GM18907 (cell line): Measurements from ENCODE around the gene TENM4.

ENCODE experiments used
- ATAC-seq: cut with Tn5 transposase; IDR thresholded peaks from one replicate; pipeline ENCODE4 v1.9.1; 2021; ENCODE audit warnings: mild to moderate bottlenecking, moderate library complexity; ENCODE audit not compliant: unreplicated experiment

TENM4 gene

GRCh38 chr11:79069504-79069903 is 371.3 kb downstream of the TENM4 start:
- no peak for ATAC-seq

DNA sequence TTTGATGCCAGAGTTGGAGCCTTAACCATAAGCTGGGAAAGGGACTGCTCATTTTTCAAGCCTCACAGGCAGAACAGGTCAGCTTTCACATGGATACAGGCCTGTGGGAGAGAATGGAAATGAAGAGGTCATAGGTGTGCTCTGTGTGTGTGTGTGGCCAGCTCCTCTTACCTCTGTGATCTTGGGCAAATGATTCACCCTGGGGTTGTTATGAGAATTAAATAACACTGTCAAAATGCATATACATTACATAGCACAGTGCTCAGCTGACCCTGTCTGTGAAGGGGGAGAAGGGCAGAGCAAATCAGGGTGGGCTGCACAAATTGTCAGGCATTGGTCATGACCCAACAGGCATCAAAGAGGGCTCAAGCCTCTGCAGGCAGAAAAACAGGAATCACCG is 372.5 kb downstream of the TENM4 start:
- no peak for ATAC-seq

GRCh38 chr11:79067352-79067679 is 373.5 kb downstream of the TENM4 start:
- ATAC-seq, result no peak

DNA sequence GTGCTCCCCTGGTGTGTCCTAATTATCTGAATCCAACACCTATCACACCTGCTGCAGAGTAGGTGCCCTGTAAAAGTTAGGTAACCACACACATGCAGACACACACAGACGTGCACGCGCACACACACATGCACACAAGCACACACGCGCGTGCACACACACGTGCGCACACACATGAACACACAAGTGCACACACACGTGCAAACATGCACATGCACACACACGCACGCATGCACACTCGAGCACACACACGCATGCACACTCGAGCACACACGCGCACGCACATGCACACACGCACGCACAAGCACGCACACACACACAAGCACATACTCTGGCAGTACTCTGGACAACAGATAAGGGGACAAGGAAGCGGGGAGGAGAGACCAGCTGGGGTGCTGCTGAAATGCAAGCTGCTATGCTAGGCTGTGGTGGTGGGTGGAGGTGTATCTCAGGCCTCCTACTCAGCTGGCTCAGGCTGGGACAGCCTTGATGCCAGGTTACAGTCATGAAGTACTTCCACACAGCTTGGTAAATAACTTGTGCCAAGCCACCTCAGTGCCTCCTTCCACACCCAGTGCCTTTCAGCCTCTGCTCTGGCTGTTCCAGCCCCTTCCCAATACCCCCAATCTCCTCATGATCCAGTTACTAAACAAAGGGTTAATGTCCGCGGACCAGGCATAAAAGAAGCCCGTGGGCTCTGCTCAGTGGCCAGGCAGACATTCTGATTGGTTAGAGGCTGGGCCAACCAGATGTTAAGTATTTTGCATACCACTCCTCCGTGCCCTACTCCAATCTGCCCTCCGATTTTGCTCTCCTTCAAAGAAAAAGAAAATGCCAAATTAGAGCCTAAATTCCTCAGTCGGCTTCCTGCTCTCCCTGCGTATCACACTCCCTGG is 374.1 kb downstream of the TENM4 start:
- ATAC-seq, result no peak

DNA sequence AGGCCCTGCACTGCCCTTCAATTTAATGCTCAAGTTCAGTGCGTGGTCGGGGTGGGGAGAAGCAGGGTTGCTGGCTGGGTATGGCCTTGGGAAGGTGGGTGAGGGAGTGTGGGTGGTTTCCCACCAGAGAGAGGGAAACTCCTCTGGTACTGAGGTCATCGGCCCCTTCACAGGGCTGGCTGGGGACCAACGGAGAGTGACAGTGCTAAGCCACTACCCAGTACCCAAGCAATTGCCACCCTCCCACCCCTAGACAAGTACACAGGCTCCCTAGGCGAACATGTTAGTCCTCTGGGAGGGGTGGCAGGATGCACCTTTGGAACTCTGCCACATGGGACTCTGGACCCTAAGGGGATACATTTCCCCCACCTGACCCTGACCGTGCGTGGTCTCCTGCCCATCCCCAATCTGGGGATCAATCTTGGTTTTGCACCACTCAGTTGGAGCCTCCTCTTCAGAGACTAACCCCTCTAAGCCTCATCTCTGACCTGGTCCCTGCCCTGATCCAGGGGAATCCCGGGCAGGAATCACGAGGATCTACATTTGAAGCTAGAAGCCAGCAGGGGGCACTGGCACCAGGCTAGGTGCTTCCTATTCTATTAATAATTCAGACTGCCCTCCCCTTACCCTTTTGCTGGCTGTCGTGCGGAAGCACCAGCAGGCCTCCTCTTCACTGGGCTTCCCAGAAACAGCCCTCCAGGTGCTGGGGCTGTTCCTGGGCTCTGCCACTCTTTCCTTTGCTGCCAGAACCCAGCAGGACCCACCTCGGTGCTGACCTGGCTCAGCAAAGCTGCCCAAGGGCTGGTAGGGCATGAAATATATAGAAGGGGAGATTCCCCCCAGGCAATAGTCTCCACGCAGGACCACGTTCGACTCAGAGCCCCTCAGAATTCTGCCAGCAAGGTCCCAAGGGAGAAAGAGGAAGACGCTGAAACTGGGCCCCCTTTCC is 377.7 kb downstream of the TENM4 start:
- ATAC-seq, result peak; percentile 55

GRCh38 chr11:79060081-79060953 is 380.5 kb downstream of the TENM4 start:
- no peak for ATAC-seq

GRCh38 chr11:79059141-79059540 is 381.7 kb downstream of the TENM4 start:
- ATAC-seq, result no peak

DNA sequence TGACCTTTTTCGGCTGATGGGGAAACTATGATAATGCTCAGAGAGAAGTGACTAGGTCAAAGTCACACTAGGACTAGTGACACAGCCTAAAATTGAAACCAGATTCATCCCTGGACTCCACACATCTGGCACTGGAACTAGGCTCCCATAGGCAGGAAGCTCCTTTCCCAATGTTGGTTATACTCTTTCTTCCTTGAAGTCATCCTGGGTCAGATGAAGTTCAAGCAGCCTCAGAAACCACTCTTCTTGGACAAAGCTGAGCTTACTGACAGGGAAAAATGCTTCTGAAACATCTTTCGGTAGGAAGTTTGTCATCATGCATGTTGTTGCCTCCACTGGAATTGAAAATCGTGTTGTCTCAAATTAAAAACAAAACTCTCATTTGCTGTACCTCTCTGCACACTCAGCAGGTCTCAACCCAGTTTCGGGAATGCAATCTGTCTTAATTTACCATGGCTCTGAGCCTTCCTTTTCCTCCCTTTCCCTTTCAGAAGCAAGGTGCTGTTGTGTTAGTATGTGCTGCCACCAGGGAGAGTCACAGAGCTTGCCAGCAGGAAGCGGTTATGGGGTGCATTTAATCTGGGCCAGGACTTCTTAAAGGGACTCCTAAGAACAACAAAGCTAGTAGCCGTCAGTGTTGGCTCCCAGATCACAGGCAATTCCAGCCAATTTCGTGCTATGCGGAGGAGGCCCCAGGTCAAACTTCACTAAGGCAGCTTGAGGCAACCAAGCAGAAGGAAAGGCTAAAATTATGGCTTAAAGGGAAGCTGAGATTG is 384.8 kb downstream of the TENM4 start:
- ATAC-seq, result no peak

DNA sequence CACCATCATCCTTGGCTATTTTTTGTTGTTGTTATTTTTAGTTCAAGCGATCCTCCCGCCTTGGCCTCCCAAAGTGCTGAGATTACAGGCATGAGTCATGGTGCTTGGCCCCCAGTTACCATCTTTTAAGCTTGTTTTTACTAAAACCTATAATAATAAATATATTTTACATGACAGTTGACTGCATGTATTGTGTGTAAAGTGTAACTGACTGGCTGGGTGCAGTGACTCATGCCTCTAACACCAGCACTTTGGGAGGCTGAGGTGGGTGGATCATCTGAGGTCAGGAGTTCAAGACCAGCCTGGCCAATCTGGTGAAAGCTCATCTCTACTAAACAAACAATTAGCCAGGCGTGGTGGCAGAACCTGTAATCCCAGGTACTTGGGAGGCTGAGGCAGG is 386.2 kb downstream of the TENM4 start:
- ATAC-seq, result no peak

- no peak for ATAC-seq
Observed at GRCh38 chr11:79052544-79052943, 388.3 kb downstream of the TENM4 start.

DNA sequence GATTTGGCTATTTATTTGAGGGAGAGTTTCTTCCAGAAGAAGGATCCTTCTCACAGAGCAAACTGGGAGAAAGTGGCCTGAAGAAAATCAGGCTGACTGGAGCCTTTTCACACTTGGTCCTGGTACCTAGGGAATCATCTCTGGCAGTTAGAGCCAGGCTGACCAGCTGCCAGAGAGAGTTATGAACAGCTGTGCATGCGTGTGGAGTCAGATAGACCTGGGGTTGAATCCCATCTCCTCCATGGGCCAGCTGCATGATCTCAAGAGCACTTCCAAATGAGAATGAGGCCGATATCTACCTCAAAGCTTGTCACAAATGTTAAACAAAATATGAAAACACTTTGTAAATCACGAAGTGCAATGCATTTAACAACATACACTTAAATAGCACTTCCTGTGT is 390.0 kb downstream of the TENM4 start:
- ATAC-seq, result no peak

DNA sequence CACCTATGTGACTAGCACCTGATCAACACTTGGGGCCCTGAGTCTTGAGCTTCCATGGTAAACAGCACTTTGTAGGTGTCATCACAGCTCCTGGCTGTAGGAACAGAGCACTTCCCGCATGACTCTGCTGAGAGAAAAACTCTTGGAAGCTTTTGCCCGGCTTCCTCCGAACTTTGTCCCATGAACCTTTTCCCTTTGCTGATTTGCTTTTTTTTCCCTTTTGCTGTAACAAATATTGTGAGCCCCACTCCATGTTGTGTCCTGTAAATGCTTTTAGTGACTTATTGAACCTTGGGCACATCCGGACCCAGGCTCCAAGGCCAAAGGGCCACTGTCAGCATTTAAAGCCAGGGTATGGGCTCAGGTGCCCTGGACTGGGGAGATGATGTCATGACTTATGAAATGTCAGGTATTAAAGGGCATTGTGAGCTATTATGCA is 391.1 kb downstream of the TENM4 start:
- no peak for ATAC-seq

DNA sequence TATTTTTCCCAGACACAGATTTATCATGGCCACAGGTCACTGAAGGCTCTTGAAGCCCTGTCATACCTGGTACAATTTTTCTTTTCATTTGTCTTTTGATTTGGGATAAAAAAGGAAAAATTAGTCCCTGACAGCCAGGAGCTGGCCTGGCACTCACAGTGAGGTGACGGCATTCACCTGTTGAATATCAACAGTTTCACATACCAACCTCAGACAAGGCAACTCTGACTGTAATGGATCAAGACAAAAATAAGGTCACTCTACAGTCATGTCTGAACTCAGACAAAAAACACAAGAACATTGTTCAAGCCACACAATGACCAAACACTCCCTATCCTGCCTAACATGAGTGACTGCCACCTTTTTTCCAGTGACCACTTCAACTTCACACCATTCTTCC is 392.9 kb downstream of the TENM4 start:
- ATAC-seq, result no peak

GRCh38 chr11:79047321-79047720 is 393.5 kb downstream of the TENM4 start:
- ATAC-seq, result no peak

GRCh38 chr11:79046366-79046765 is 394.5 kb downstream of the TENM4 start:
- ATAC-seq, result no peak

GRCh38 chr11:79045800-79046304 is 395.0 kb downstream of the TENM4 start:
- no peak for ATAC-seq

DNA sequence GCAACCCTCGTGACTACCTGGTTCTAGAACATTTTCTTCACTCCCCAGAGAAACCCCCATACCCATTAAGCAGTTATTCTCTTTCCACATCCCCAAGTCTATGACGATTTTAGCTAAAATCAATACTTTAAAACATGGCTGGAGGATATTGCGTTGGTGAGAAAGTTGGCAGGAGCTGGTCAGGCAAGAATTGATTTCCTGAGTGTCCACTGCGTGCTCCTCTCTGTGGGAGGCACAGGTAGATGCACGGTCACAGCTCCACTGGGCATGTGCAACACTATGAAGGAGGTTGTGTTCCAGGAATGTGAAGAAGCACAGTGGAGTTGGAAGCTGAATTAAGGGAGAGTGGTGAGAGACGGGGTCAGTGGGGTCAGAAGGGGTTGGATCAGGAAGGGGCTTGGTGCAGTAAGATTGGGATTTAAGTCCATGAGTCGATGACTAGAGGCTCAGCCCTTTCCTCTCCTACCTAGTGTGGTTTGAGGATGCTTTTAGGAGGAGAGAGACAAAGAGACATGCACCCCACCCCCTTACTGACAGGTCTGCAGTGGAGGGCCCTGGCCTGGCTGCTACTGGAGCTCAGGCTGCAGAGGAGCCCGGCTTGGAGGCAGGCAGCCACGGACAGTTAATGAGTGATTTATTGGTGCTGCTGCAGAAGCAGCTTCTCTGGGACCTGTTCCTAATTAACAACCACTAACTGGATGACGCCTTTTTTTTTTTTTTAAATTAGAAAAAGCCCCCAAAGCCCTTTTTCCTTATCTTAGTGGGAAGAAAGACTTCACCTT is 395.6 kb downstream of the TENM4 start:
- no peak for ATAC-seq

GRCh38 chr11:79044201-79044600 is 396.6 kb downstream of the TENM4 start:
- no peak for ATAC-seq

DNA sequence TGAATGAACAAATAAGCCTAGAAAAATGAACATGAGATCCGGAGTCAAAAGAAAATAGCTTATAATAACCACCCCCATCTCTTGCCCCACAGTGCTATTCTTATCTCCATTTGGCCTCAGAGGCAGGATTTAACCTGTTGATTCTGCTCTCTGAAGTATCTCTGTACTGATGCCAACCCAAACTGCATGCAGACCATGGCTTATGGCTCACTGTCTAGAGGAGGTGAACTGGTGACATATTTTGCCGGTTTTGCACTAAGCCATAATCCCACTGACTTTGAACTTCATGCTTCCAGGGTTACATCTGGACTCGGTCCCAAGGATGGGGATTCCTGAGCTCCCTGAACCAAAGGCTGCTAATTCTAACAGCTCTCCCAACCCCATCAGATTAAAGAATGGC is 397.1 kb downstream of the TENM4 start:
- no peak for ATAC-seq
